SK-MEL-5 (cell line): ENCODE results near the gene CHD9. TPM values are rescaled to one million over a fixed set of nuclear protein-coding genes. Genes with fewer than 3 reads are reported as not detected.
A peak's percentile ranks its signal among the peaks of the same experiment; 100 is the strongest.

Source experiments
- DNase-seq: peaks from one replicate; pipeline ENCODE4 v3.0.0-alpha.2; 2016; ENCODE audit warnings: low read depth, low spot score
- in situ Hi-C: cut with HindIII; loops from 2 replicates; pipeline ENCODE4 v1.10.0; 2016; ENCODE audit warnings: low sequenced_read_pairs, high pct_unique_total_duplicates, low pct_unique_long_range_greater_than_20kb
- total RNA-seq: library from RNA; depleted of rRNA; stranded (reverse); fragments of >200 nt; shearing (Covaris generic); gene quantifications from 2 replicates; pipeline ENCODE4 v1.2.3, GENCODE V29; 2014

The CHD9 gene
- total RNA-seq, 1 experiment from 2014 or later, result 20.3 TPM

DNA sequence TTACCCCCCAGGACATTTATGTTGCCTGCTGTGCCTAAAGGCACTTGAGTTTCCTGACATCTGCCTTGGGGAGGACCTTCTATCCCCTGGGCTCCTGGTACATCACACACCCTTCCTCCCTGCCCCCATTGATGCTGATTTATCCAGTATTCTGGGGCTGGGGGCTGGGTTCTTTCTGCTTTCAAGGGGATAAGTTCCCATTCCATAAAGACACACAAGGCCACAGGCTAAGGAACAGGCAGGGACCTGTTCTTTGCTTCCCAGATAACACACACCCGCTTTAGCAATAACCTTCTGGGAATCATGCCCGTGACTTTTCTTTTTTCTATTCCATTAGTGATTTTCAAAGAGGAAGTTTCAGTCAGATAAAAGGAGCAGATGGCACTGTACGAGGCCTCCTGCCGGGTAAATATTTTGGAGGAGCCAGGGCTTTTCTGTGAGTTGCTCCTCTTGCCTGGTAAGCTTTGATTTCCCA lies 30.6 kb downstream of the CHD9 start:
- in situ Hi-C loops, result no loop called here
- no peak for DNase-seq

GRCh38 chr16:53085931-53086421 lies 31.2 kb downstream of the CHD9 start:
- in situ Hi-C loops, result no loop called here
- no peak for DNase-seq

GRCh38 chr16:53087101-53087500 lies 32.3 kb downstream of the CHD9 start:
- DNase-seq, result no peak
- in situ Hi-C loops, result no loop called here

DNA sequence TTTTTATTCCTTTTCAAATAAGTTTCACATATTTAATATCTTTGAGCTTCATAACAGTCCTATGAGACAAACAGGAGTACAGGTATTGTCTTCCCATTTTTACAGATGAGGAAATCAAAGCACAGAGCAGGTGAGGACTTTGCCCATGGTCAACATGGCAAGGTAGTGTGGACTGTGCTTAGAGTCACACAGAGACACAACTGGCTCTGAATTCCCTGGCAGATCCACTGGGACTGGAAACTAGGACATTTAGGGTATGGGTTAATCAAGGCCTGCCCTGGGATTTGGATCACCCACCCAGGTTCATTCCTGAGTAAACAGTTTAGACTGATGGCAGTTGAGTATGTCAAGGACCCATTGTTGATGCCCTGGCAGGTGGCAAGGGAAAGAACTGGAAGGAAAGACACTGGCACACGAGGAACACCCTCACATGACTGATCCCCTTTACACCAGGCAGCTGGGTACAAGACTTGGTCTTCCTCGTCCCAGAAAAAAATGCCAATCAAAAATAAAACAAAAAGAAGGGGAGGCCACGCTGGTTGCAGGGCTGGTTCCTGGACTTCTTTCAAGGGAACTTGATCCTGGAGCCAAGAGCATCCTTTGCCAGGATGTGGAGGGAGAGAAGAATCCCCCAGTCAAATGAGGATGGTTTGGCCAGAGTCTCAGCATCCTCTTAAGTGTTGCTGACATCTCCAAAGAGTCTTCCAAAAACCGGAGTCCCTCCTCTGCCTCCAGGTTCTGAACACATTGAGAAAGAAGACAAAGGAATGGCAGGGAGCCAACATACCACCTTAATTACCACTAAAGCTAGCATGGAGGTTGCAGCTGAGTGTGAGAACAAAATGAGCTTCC lies 34.9 kb downstream of the CHD9 start:
- in situ Hi-C loops, result no loop called here
- no peak for DNase-seq

GRCh38 chr16:53090286-53090590 lies 35.4 kb downstream of the CHD9 start:
- in situ Hi-C loops, result no loop called here
- no peak for DNase-seq

DNA sequence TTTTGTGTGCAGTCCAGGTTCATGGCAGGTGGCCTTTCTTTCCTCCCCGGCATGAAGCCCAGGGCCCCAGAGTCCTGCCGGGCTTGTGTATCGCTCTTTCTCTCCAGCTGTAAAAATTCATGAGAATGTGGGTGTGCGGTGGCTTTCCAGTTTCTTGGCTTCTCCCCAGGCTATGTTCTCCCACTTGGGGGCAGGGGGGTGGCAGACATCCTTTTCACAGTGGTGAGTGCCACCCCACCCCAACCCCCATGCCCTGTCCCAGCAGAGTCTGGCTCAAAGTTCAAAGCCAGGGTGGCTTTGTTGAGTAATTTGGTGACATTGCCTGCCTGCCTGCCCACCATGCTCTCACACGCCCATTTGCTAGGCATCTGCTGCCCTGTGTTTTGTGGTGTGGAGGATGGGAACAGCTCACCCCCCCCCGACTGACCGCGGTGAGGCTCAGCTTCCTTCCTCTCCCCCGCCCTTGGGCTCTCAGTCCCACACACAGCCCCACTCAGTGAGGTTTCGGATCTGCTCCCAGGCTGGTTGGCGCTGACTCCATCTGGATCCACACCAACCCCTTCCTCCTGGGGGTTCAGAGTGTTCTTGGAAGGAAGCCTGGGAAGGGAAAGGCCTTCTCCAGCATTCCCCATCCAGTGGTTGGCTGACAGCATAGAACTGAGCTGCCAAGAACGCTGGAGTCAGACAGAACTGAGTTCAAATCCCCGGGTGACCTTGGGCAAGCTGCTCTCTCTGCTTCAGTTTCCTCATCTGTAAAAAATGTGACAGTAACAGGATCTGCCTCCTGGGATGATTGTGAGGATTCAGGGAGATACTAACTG lies 36.0 kb downstream of the CHD9 start:
- in situ Hi-C loops, result no loop called here
- DNase-seq, result peak; percentile 59

GRCh38 chr16:53091466-53092211 lies 36.8 kb downstream of the CHD9 start:
- in situ Hi-C loops, result no loop called here
- DNase-seq, result peak; percentile 91

DNA sequence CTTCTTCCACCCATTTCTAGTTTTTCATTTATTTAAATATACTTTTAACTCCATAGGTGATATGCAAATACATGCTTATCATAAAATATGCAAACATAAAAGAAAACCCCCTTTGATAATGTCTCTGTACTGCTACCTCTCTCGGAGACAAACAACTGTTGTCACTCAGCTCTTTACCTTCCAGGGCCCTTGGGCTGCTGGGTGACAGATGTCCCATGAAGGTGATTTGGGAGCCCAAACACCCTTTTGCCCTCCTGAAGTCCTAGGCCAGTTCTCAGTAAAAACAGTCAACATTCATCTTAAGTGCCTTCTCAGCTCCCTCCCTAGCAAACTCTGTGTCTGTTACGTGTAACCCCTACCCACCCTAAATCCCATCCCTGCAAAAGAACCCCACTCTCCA lies 37.5 kb downstream of the CHD9 start:
- in situ Hi-C loops, result no loop called here
- no peak for DNase-seq

DNA sequence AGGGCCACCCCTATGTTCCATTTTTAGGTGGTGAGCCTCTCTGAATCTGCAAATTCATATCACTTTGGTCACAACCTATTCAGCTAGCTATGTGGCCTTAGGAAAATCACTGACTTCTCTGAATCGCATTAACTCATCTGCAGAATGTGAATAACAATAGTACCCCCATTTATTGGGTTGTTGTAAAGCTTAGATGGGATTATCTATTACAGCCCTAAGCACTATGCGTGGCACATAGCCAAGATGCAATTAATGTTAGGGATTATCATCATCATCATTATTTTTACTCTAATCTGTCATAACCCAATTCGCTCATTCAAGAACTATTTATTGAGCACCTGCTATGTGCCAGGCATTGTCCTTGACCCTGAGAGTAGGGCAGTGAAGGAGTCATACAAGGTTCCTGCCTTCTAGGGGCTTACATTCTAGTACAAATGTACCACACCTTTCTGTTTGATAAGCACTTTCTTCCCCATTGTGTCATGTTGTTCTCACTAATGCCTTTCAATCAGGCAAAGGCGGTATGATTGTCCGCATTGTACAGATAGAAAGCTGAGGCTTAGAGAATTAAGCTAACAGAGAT lies 38.5 kb downstream of the CHD9 start:
- no peak for DNase-seq
- in situ Hi-C loops, result no loop called here

GRCh38 chr16:53094013-53094630 lies 39.3 kb downstream of the CHD9 start:
- DNase-seq, result no peak
- in situ Hi-C loops, result no loop called here

GRCh38 chr16:53097190-53097589 lies 42.4 kb downstream of the CHD9 start:
- DNase-seq, result no peak
- in situ Hi-C loops, result no loop called here

DNA sequence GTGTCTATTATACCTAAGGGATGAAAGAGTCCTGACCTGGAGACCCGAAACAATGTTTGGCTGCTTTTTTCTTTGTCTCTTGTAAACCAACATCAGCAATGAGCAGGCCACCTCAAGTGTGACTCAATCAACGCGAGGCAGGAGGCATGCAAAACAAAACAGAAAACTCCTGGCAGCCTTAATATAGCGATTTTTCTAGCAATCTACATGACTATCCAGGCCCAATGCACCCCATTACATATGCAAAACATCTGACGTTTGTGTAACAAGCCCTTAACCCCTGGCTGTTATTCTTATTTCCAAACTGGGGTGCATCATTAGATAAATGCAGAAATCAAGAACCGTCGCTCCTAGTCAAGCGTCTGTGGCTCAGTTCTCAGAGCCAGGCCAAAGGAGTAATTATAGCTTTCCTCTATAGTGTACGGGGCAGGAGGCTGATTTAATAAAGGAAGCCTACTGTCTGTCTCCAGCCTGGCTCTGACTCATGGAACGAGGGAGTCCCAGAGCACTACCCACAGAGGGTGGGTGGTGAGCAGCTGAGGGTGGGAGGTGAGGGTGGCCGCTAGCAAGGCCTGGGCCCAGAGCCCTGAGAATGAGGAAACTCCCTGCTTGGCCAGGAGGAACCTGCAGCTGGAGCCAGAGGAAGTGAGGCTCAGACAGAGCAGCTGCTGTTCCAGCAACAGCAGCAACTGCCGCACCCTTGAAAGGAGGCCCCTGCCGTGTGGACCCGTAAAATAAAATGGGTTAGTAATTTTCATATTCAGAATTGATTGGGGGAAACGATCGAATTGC lies 43.9 kb downstream of the CHD9 start:
- peak; percentile 82 for DNase-seq
- in situ Hi-C loops, result no loop called here

GRCh38 chr16:53099318-53100130 lies 44.7 kb downstream of the CHD9 start:
- in situ Hi-C loops, result no loop called here
- peak; percentile 81 for DNase-seq

DNA sequence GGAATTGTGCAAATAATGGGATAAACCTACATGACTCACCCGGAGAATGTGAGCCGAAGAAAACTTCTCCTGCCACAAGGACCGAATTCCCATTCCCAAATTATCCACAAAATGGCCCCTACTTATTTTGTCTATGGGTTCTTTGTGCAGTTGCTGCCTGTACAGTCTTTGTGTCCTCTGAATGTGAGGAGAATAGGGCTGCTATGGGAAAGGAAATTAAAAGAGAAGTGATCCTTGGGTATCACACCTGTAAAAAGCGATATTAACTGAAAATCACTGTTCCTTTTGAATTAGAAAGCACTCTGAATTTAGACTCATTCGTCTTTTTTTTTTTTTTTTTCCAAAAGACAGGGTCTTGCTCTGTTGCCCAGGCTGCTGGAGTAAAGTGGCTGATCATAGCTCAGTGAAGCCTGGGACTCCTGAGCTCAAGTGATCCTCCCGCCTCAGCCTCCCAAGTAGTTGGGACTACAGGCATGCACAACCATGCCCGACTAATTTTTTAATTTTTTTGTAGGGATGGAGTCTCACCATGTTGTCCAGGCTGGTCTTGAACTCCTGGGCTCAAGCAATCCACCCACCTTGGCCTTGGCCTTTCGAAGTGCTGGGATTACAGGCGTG lies 45.4 kb downstream of the CHD9 start:
- in situ Hi-C loops, result no loop called here
- DNase-seq, result no peak

DNA sequence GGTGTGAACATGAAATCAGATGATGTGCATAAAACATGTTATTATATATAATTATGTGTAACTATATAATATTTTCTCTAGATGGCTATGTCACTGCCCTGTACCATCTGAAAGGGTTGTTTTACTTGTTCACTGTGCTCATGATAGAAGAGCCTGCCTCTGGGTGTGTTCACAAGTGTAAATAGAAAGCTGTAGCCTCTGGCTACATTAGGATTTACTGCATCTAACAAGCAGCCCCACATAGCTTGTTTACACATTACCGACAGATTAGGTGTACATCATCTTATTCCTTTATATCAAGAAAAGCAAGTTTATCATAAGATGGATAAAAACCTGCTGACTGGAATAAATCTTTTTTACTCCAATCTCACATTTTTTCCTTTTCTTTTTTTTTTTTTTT lies 46.1 kb downstream of the CHD9 start:
- no peak for DNase-seq
- in situ Hi-C loops, result no loop called here
